ENCODE measurements around the gene SEC14L3.
A peak's percentile ranks its signal among the peaks of the same experiment; 100 is the strongest.

SEC14L3 gene

DNA sequence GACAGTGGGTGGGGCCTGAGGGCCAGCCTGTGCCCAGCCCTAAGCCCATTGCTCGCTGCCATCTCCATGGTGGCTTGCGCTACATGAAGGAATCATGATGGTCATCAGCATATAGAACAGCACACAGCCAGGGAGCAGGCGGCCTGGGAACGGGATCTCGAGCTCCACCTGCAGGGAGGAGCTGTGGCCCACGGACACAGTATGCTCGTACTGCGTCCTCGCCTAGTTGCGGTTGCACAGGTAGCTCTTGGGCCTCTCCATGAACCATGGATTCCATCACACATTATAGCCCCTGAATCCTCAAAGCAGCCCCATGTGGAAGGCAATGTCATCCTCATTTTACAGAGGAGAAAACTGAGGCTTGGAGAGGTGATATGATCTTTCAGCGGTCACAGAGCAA, 18.6 kb upstream of the SEC14L3 start:
- no peak overlapping the region for H3K4me3 ChIP-seq (ENCODE audit: low read depth, low read length)
- DNase-seq (ENCODE audit: low read depth, low spot score), result no peak
- in situ Hi-C loops (cut with HindIII; ENCODE audit: low sequenced_read_pairs), result no loop called here
- TF ChIP-seq, protein P1, sequence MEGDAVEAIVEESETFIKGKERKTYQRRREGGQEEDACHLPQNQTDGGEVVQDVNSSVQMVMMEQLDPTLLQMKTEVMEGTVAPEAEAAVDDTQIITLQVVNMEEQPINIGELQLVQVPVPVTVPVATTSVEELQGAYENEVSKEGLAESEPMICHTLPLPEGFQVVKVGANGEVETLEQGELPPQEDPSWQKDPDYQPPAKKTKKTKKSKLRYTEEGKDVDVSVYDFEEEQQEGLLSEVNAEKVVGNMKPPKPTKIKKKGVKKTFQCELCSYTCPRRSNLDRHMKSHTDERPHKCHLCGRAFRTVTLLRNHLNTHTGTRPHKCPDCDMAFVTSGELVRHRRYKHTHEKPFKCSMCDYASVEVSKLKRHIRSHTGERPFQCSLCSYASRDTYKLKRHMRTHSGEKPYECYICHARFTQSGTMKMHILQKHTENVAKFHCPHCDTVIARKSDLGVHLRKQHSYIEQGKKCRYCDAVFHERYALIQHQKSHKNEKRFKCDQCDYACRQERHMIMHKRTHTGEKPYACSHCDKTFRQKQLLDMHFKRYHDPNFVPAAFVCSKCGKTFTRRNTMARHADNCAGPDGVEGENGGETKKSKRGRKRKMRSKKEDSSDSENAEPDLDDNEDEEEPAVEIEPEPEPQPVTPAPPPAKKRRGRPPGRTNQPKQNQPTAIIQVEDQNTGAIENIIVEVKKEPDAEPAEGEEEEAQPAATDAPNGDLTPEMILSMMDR (IDR thresholded peaks at IDR 0.05; ENCODE audit: low read depth, low read length), result peak; percentile 22

DNA sequence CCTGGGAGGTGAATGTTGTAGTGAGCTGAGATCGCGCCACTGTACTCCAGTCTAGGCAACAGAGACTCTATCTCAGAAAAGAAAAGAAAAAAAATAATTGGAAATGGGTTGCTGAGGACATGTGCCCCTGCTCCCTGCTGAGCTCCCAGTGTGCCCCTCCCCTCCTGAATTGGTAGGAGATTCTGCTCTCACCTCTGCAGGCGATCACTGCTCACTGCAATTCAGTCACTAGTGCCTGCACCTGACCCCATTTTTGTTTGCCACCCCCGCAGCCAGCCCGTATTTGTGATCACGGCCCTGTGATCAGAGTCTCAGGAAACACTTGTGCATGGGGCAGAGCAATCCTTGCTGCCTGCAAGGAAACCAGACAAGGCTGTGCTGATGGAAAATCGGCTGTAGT, 16.3 kb upstream of the SEC14L3 start:
- no peak for DNase-seq (ENCODE audit: low read depth, low spot score)
- no peak overlapping the region for H3K4me3 ChIP-seq (ENCODE audit: low read depth, low read length)
- in situ Hi-C loops (cut with HindIII; ENCODE audit: low sequenced_read_pairs), result no loop called here
- TF ChIP-seq, protein P1 (IDR thresholded peaks at IDR 0.05; ENCODE audit: low read depth, low read length), result no peak

DNA sequence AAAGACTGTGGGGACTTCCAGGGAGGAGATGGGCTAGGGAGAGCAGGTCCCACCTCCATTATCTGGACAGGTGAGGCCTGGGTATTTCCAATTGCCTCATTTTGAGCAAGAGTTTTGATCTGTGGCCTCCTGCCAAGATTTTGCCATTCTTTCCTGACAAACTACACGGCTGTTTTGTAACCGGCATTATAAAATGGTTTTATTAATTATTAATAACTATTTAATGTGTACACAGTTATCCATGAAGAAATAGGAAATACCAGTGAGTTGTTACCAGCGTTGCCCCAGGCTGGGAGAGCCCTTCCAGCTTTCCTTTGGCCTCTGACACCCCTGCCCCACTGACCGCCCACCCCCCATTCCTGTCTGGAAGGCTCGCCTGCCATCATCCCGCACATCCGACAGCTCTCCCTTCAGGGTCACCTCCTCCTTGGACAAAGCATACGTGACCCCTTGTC, 14.9 kb upstream of the SEC14L3 start:
- TF ChIP-seq, protein P1 (IDR thresholded peaks at IDR 0.05; ENCODE audit: low read depth, low read length), result no peak
- in situ Hi-C loops (cut with HindIII; ENCODE audit: low sequenced_read_pairs), result no loop called here
- no peak overlapping the region for H3K4me3 ChIP-seq (ENCODE audit: low read depth, low read length)
- no peak for DNase-seq (ENCODE audit: low read depth, low spot score)

DNA sequence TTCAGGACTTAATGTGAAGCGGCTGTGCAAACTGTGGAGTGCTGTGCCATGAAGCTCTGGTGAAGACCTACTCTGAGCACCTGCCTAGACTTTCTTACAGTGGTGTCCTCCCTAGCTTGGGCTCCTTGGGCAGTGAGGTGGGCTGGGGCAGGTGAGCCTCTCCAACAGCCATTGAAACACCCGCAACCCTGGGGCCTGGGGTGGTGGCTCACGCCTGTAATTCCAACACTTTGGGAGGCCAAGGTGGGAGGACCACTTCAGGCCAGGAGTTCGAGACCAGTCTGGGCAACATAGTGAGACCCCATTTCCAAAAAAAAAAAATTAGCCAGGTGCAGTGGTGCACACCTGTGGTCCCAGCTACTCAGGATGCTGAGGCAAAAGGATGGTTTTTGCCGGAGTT, 14.3 kb upstream of the SEC14L3 start:
- TF ChIP-seq, protein P1 (IDR thresholded peaks at IDR 0.05; ENCODE audit: low read depth, low read length), result no peak
- DNase-seq (ENCODE audit: low read depth, low spot score), result no peak

DNA sequence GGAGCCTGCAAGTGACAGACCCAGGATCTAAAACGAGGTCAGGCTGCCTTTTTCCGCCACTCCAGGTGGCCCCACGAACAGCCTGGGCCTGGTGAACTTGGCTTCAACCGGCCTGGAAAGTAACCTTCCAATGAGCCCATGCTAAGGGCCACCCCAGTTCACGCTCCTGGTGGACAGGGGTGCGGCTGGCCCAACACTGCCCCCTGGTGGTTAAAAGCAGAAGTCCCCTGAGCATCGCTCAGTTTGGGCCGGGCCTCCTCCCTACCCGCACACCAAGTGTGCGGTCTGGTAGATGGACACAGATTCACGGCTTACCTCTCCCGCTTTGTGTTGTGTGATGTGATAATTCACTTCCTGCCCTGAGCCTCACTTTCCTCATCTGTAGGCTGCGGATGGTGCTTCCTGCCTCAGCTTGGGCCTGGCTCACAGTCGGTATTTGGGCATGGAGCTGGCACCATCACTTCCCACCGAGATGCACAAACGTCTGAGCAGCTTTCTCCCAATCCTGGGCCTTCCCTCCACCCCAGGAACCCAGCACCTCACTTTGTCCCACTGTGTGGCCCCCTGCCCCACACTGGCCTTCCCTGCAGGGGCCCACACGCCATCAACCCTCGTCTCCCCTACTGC, 13.7 kb upstream of the SEC14L3 start:
- H3K4me3 ChIP-seq (ENCODE audit: low read depth, low read length), result no peak overlapping the region
- DNase-seq (ENCODE audit: low read depth, low spot score), result peak; percentile 36
- TF ChIP-seq, protein P1 (IDR thresholded peaks at IDR 0.05; ENCODE audit: low read depth, low read length), result peak; percentile 94
- in situ Hi-C loops (cut with HindIII; ENCODE audit: low sequenced_read_pairs), result no loop called here

More for the DNA sequence above, 14.3 kb upstream of the SEC14L3 start:
- no peak overlapping the region for H3K4me3 ChIP-seq (ENCODE audit: low read depth, low read length)
- in situ Hi-C loops (cut with HindIII; ENCODE audit: low sequenced_read_pairs), result no loop called here

DNA sequence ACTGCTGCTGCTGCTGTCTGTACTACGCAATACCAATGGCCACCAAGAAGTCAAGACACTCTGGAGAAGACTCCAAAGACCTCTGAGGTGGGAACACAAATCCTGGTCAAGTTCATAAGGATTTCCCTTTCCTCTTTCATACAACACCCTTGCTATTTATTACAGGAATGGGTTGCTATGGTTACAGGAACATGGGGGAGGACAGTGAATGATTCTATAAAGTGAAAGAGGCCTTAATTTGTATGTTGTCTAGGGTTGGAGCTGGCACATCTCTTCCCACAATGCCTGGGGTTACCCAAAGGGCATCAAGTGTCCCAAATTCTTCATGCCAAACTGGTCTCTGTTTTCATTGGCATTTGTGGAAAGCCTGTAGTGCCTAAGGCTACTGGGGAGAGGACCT, 11.4 kb upstream of the SEC14L3 start:
- in situ Hi-C loops (cut with HindIII; ENCODE audit: low sequenced_read_pairs), result no loop called here
- DNase-seq (ENCODE audit: low read depth, low spot score), result no peak
- TF ChIP-seq, protein P1 (IDR thresholded peaks at IDR 0.05; ENCODE audit: low read depth, low read length), result no peak

More for the DNA sequence above, 11.4 kb upstream of the SEC14L3 start:
- no peak overlapping the region for H3K4me3 ChIP-seq (ENCODE audit: low read depth, low read length)
